ENCODE data around the gene SORCS2.

SORCS2 gene

GRCh38 chr4:7187168-7187535 lies 5.2 kb upstream of the SORCS2 start:
- FAIRE-seq: no peak

- FAIRE-seq: no peak
These were observed 4.6 kb upstream of the SORCS2 start for GRCh38 chr4:7187691-7188090.

GRCh38 chr4:7189066-7189465 lies 3.3 kb upstream of the SORCS2 start:
- no peak for FAIRE-seq

- no peak for FAIRE-seq
These were observed 2.7 kb upstream of the SORCS2 start for GRCh38 chr4:7189475-7190277.

GRCh38 chr4:7190278-7190594 lies 2.1 kb upstream of the SORCS2 start:
- FAIRE-seq: no peak

GRCh38 chr4:7190691-7191545 lies 1.4 kb upstream of the SORCS2 start:
- FAIRE-seq: no peak

- no peak for FAIRE-seq
These were observed 639 bp upstream of the SORCS2 start for GRCh38 chr4:7191546-7192251.

GRCh38 chr4:7193030-7193958 lies 956 bp downstream of the SORCS2 start:
- FAIRE-seq: no peak

GRCh38 chr4:7194251-7195140 lies 2.2 kb downstream of the SORCS2 start:
- no peak for FAIRE-seq

- no peak for FAIRE-seq
These were observed 2.8 kb downstream of the SORCS2 start for GRCh38 chr4:7195141-7195515.

- FAIRE-seq: no peak
These were observed 3.4 kb downstream of the SORCS2 start for GRCh38 chr4:7195546-7196287.

GRCh38 chr4:7196288-7196651 lies 3.9 kb downstream of the SORCS2 start:
- no peak for FAIRE-seq

GRCh38 chr4:7196736-7197135 lies 4.4 kb downstream of the SORCS2 start:
- no peak for FAIRE-seq

GRCh38 chr4:7197910-7198309 lies 5.6 kb downstream of the SORCS2 start:
- FAIRE-seq: no peak

- FAIRE-seq: no peak
These were observed 6.2 kb downstream of the SORCS2 start for GRCh38 chr4:7198440-7199128.

- no peak for FAIRE-seq
These were observed 6.9 kb downstream of the SORCS2 start for GRCh38 chr4:7199129-7199725.

- FAIRE-seq: no peak
These were observed 7.6 kb downstream of the SORCS2 start for GRCh38 chr4:7199771-7200441.

GRCh38 chr4:7200801-7201200 lies 8.5 kb downstream of the SORCS2 start:
- FAIRE-seq: no peak

All from islet of Langerhans (tissue), 1 donor.